ENCODE results near the gene GPR158.

The GPR158 gene

DNA sequence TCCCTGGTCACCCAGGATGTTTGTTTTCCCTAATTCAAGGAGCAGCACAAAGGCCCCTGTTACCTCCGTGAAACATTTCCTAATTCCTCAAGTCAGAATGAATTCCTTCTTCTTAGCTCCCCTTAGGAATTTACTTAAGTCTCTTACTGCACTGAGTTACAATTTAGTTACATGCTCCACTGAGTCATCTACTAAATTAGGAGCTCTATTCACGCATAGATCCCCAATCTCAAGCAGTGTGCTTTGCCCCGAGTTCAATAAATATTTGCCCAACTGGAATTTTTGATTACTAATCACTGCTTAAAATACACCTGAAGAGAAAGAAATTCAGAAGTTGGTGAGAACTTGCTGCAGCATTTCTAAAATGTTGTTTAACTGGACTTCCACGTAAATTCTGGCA, 429.8 kb downstream of the GPR158 start:
- TF ChIP-seq, protein P1, sequence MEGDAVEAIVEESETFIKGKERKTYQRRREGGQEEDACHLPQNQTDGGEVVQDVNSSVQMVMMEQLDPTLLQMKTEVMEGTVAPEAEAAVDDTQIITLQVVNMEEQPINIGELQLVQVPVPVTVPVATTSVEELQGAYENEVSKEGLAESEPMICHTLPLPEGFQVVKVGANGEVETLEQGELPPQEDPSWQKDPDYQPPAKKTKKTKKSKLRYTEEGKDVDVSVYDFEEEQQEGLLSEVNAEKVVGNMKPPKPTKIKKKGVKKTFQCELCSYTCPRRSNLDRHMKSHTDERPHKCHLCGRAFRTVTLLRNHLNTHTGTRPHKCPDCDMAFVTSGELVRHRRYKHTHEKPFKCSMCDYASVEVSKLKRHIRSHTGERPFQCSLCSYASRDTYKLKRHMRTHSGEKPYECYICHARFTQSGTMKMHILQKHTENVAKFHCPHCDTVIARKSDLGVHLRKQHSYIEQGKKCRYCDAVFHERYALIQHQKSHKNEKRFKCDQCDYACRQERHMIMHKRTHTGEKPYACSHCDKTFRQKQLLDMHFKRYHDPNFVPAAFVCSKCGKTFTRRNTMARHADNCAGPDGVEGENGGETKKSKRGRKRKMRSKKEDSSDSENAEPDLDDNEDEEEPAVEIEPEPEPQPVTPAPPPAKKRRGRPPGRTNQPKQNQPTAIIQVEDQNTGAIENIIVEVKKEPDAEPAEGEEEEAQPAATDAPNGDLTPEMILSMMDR (IDR thresholded peaks at IDR 0.05; ENCODE audit: borderline replicate concordance, control extremely low read depth, extremely low read depth, insufficient read depth, missing control alignments), result no peak
- in situ Hi-C loops (cut with MboI; ENCODE audit: low sequenced_read_pairs, unreplicated experiment), result no loop called here
- no peak for DNase-seq (ENCODE audit: low spot score)

DNA sequence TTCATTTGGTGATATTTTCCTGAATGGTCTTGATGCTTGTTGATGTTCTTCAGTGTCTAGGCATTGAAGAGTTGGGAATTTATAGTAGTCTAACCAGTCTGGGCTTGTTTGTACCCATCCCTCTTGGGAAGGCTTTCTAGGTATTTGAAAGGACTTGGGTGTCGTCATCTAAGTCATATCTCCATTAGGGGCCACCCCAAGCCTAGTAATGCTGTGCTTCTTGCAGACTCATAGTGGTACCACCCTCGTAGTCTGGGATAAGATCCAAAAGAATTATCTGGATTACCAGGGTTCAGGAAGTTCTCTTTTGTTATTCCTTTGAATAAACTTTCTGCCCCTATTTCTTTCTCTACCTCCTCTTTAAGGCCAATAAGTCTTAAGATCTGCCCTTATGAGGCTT, 439.9 kb downstream of the GPR158 start:
- DNase-seq (ENCODE audit: low spot score), result no peak
- TF ChIP-seq, protein P1 (IDR thresholded peaks at IDR 0.05; ENCODE audit: borderline replicate concordance, control extremely low read depth, extremely low read depth, insufficient read depth, missing control alignments), result no peak
- in situ Hi-C loops (cut with MboI; ENCODE audit: low sequenced_read_pairs, unreplicated experiment), result no loop called here

DNA sequence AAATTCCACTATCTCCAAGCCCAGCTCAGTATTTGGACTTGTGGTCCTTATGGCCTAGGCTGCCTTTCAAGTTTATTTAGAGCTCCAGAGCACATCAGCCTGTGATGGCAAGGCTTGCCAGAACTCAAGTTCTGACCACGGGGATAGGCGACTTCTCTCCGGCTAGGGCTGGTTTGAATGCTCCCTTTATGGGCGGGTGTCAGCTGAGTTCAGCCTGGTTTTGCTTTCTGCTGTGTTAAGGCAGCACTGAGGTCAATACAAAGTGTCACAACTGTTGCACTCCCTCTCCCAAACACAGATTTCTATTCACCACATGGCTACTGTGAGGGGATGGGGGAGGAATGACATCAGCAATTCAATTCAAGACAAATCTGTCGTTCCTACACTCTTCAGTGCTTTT, 441.1 kb downstream of the GPR158 start:
- TF ChIP-seq, protein P1 (IDR thresholded peaks at IDR 0.05; ENCODE audit: borderline replicate concordance, control extremely low read depth, extremely low read depth, insufficient read depth, missing control alignments), result no peak
- no peak for DNase-seq (ENCODE audit: low spot score)
- in situ Hi-C loops (cut with MboI; ENCODE audit: low sequenced_read_pairs, unreplicated experiment), result no loop called here

DNA sequence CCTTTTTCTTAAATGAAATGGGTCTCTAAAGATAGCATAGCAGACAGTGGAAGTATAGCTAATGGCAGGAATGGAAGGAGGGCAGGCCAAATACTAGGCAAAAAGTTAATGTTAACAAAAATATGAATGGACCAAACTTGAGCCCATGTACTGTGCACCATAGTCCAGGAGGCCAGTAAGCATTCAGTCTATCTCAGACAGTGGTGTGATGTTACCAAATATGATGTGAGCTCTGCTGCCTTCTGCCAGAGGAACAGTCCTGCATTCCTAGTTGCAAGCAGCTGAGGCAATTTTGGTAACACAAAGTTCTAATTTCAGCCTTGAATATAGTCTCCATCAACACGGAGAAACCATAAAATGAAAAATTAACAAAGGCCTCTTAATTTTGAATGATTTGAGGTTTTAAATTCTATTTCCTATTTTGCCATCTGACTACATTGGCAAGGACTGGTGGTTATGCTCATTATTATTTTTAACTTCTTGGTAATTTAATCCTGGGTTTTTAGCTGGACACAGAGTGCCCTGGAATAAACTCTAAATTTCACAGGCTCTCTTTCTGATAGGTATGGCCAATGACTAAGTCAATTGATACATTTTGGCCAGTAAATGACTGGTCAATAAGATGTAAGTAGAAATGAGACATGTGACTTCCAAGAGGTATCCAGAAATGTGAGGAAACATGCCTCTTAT, 442.2 kb downstream of the GPR158 start:
- DNase-seq (ENCODE audit: low spot score), result no peak
- TF ChIP-seq, protein P1 (IDR thresholded peaks at IDR 0.05; ENCODE audit: borderline replicate concordance, control extremely low read depth, extremely low read depth, insufficient read depth, missing control alignments), result no peak
- in situ Hi-C loops (cut with MboI; ENCODE audit: low sequenced_read_pairs, unreplicated experiment), result no loop called here

DNA sequence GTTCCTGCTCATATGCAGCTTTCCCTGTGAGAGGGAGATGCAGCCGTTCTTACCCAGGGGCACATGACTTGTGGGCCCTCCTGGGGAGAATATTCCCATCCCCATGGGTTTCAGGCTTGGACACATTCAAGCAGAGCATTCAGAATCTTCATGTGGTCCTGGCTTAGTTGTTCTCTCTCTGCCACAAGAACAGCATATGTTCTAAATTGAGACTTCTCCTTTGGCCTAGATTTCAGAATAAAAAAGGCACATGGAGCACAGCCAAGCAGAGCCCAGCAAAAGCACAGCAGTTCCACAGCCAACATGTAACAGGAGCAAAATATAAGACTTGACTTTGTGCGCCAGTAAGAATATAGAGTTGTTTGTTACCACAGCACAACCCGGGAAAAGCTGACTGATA, 452.8 kb downstream of the GPR158 start:
- TF ChIP-seq, protein P1 (IDR thresholded peaks at IDR 0.05; ENCODE audit: borderline replicate concordance, control extremely low read depth, extremely low read depth, insufficient read depth, missing control alignments), result no peak
- in situ Hi-C loops (cut with MboI; ENCODE audit: low sequenced_read_pairs, unreplicated experiment), result no loop called here

DNA sequence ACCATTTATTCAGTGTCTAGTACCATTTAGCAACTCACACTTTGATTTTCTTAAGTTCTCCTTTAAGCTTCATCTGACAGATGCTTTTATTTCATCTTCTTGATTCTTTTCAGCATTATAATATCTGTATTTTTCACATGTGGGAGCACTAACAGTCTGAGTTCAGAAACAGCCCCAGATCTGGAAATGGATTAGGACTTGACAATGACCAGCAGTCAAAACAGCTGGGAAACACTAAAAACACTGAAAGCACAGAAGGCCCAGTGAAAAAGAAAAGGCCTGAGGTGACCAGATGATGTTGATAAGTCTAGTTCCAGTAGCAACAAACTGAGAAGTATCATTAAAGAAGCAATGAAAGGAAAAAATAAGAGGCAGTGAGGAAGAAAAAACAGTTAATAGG, 454.5 kb downstream of the GPR158 start:
- DNase-seq (ENCODE audit: low spot score), result no peak
- TF ChIP-seq, protein P1 (IDR thresholded peaks at IDR 0.05; ENCODE audit: borderline replicate concordance, control extremely low read depth, extremely low read depth, insufficient read depth, missing control alignments), result no peak
- in situ Hi-C loops (cut with MboI; ENCODE audit: low sequenced_read_pairs, unreplicated experiment), result no loop called here

More for the DNA sequence above, 452.8 kb downstream of the GPR158 start:
- no peak for DNase-seq (ENCODE audit: low spot score)

All from GM13976 (cell line).